Liver (tissue), 3 donors: ENCODE data around the gene SLC31A1.

ENCODE experiments used
- ATF3 ChIP-seq: IDR thresholded peaks from 2 replicates; pipeline ENCODE4 v1.6.1; 2016; ENCODE audit warnings: antibody characterized with exemption
- CTCF ChIP-seq: fragments of 150-350 bp; IDR thresholded peaks from 2 replicates; pipeline ENCODE4 v1.5.1; 2017; ENCODE audit warnings: improper control_type of control experiment, low read depth, low read length; ENCODE audit not compliant: missing input control
- EGR1 ChIP-seq, 2 donors: IDR thresholded peaks; 2 replicates each; pipeline ENCODE4 v1.6.1; 2016 to 2018; ENCODE audit warnings: antibody characterized with exemption in 2 of 2, low read depth in 2 of 2
- FOXA1 ChIP-seq: IDR thresholded peaks from 2 replicates; pipeline ENCODE4 v1.6.1; 2016; ENCODE audit warnings: antibody characterized with exemption
- JUND ChIP-seq, 2 donors: IDR thresholded peaks; 2 replicates each; pipeline ENCODE4 v1.6.1; 2016; ENCODE audit warnings: antibody characterized with exemption in 2 of 2
- RAD21 ChIP-seq, 2 donors: IDR thresholded peaks; 2 replicates each; pipeline ENCODE4 v1.6.1; 2016; ENCODE audit warnings: antibody characterized with exemption in 2 of 2, mild to moderate bottlenecking in 2 of 2
- RXRA ChIP-seq, 2 donors: IDR thresholded peaks; 2 replicates each; pipeline ENCODE4 v1.6.1; 2017 to 2018; ENCODE audit warnings: antibody characterized with exemption in 2 of 2, mild to moderate bottlenecking in 1 of 2
- TAF1 ChIP-seq: conservative IDR thresholded peaks from 2 replicates; pipeline ENCODE4 v1.6.1; 2016; ENCODE audit warnings: antibody characterized with exemption, mild to moderate bottlenecking
- YY1 ChIP-seq: IDR thresholded peaks from 2 replicates; pipeline ENCODE4 v1.6.1; 2016; ENCODE audit warnings: antibody characterized with exemption, mild to moderate bottlenecking
- donor health status: healthy.
- donor health status: healthy.

- TF ChIP-seq CTCF: no peak
- TF ChIP-seq RAD21 (IDR thresholded peaks at IDR 0.05): no peak
- no peak for TF ChIP-seq ATF3
- TF ChIP-seq TAF1: no peak
- no peak for TF ChIP-seq YY1
- TF ChIP-seq JUND (IDR thresholded peaks at IDR 0.05): no peak
- no peak for TF ChIP-seq EGR1 (IDR thresholded peaks at IDR 0.05; ENCODE audit: low read depth in 2 of 2)
- TF ChIP-seq RXRA (IDR thresholded peaks at IDR 0.05): no peak
- no peak for TF ChIP-seq FOXA1
These were observed 48.0 kb downstream of the SLC31A1 start for GRCh38 chr9:113269355-113269754.
